ENCODE measurements around the gene CDH23. TPM values are rescaled to one million over a fixed set of nuclear protein-coding genes. Genes with fewer than 3 reads are reported as not detected.

Gene CDH23
- polyA plus RNA-seq, 1 experiment, result 0.01 TPM

DNA sequence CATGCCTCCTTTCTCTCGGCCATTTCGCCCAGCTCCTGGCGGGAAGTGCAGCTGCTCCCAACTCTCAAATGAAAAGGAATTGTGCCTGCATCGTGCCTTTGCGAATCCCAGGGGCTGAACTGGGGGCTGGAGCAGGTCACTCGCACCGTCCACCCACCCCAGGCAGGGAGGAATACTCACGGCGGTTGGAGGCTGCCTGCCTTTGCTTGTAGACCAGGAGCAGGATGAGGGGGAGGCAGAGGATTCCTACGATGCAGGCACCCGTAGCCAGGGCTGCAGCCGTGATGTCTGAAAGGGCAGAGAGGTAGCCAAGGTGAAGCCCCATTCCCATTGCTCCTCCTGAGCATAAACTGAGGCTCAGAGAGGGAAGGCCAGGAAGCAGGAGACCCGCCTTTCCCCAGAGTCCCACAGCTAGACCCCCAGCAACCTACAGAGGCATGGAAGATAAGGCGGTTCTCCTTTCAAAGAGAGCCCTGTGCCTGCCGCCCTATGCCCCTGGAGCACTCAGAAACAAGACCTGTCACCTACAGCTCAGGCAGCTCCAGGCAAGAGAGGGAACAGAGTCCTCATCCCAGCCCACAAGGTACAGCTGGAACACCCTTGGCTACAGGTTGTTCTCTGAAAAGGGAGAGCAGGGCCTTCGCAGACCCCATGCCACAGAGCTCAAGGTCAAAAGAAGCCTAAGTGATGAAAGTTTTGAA is 358.6 kb downstream of the CDH23 start:
- POLR2A ChIA-PET, result interaction anchor here (0.7 to 2.0 kb wide), 2 partner anchors 12 to 89 kb away, joined by 3 to 6 read pairs; no protein-coding TSS in a partner anchor
- no peak overlapping the region for H3K27ac ChIP-seq (ENCODE audit: low read depth, low read length)
- no peak overlapping the region for H3K4me3 ChIP-seq (ENCODE audit: low read depth, low read length)
- no peak for DNase-seq (ENCODE audit: low read depth, low spot score)
- TF ChIP-seq, protein P1, sequence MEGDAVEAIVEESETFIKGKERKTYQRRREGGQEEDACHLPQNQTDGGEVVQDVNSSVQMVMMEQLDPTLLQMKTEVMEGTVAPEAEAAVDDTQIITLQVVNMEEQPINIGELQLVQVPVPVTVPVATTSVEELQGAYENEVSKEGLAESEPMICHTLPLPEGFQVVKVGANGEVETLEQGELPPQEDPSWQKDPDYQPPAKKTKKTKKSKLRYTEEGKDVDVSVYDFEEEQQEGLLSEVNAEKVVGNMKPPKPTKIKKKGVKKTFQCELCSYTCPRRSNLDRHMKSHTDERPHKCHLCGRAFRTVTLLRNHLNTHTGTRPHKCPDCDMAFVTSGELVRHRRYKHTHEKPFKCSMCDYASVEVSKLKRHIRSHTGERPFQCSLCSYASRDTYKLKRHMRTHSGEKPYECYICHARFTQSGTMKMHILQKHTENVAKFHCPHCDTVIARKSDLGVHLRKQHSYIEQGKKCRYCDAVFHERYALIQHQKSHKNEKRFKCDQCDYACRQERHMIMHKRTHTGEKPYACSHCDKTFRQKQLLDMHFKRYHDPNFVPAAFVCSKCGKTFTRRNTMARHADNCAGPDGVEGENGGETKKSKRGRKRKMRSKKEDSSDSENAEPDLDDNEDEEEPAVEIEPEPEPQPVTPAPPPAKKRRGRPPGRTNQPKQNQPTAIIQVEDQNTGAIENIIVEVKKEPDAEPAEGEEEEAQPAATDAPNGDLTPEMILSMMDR (IDR thresholded peaks at IDR 0.05; ENCODE audit: low read depth, low read length), result no peak
- H3K9me3 ChIP-seq (ENCODE audit: control insufficient read depth, insufficient read depth, low read length), result no peaks in the 10 kb centered on the region
- H3K27me3 ChIP-seq (ENCODE audit: control insufficient read depth, insufficient read depth, low read length), result peaks cover 4% of the 10 kb centered on the region
- CTCF ChIA-PET, result interaction anchor here (0.5 to 1.6 kb wide), 2 partner anchors 58 to 465 kb away, joined by 3 to 4 read pairs; no protein-coding TSS in a partner anchor

DNA sequence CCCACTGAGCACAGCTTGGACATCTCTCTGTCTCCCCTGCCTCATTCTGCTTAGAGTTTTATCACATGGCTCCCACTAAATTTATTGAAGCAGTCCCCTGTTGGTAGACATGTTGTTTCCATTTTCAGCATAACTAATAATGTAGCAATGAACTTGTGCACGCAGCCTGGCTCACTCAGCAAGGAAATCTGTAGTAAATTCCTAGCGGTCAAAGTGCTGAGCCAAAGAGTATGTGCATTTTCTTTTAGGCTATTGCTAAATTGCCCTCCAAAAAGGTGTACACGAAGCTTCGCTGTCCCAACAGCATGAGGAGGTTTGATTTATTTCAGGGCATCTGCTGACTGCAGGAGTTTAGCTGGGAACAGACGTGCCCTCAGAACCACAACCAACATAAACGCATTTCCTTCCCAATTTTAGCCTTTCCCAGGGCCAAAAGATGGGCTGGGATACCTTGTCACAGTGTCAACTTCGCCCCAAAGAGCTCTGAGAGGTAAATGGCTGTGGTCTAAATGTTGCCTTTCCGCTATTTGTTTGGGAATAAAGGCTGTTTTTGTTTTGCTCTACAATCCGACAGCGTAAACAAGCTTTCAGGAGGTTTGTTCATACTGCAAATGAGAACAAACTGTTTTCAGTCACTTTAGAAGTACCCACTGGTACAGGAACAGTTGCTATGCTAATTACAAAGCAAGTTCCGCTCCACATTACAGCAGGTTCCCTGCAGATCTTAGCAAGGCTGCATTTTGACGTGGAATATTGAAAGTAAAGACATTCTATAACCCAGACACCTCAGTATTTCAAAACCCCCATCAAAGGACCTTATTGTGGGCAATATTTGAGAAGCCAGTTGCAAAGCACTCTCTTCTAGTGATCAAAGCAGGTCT is 359.8 kb downstream of the CDH23 start:
- peaks cover 4% of the 10 kb centered on the region for H3K27me3 ChIP-seq (ENCODE audit: control insufficient read depth, insufficient read depth, low read length)
- POLR2A ChIA-PET, result interaction anchor here (0.9 kb wide), 1 partner anchor 10 kb away, joined by 3 read pairs; no protein-coding TSS in a partner anchor
- TF ChIP-seq, protein P1 (IDR thresholded peaks at IDR 0.05; ENCODE audit: low read depth, low read length), result no peak
- no peak overlapping the region for H3K27ac ChIP-seq (ENCODE audit: low read depth, low read length)
- DNase-seq (ENCODE audit: low read depth, low spot score), result no peak
- H3K9me3 ChIP-seq (ENCODE audit: control insufficient read depth, insufficient read depth, low read length), result no peaks in the 10 kb centered on the region; the same call in 1 of the 2 replicates
- H3K4me3 ChIP-seq (ENCODE audit: low read depth, low read length), result no peak overlapping the region
- CTCF ChIA-PET, result interaction anchor here (1.6 kb wide), 1 partner anchor 59 kb away, joined by 4 read pairs; no protein-coding TSS in a partner anchor

DNA sequence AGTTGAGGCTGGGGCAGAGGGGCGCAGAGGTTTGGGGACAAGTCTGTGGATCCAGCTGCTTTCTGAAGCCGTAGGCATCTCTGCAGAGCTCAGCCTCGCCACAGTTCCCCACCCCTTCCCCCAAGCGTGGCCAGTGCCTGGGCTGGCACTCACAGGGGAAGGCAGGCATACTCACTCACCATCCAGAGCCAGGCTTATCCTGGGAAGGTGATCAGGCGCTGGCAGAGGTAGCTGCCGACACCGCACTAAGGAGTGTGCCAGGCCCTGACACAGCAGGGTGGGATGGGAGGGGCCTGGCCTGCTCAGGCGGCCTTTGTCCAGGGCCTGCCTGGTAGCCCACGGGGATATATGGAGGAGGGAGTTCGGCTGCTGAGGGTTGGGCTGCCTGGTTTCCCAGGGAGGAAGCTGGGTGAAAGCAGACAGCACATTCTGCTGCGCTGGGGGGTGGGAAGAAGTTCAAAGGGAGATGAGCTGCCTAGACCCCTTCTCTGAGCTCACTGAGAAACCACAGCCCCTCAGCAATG is 360.7 kb downstream of the CDH23 start:
- DNase-seq (ENCODE audit: low read depth, low spot score), result no peak
- CTCF ChIA-PET, result interaction anchor here (0.9 to 1.4 kb wide), 2 partner anchors 9 to 16 kb away, joined by 3 to 4 read pairs; partner anchors contain the start of gene VSIR
- no peak overlapping the region for H3K27ac ChIP-seq (ENCODE audit: low read depth, low read length)

DNA sequence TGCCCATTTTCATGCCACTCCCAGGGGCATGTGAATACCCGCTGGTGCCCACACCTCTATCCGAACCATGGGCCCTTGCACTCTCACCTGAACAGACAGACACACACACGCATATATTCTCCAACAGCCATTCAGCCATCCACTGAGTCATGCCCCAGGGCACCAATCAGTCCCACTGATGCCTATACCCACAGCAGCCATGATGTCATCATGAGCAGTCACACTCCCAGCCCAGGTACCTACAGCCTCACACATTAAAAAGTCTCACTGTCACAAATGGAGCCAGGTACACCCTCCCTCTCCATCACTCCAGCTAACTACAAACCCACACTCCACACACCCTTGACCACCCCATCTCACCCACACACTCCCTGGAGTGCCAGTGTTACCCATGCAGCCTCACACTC is 364.4 kb downstream of the CDH23 start:
- no peaks in the 10 kb centered on the region; the same call in 1 of the 2 replicates for H3K9me3 ChIP-seq (ENCODE audit: control insufficient read depth, insufficient read depth, low read length)
- ChIA-PET CTCF (no interaction called here), POLR2A (no interaction called here)
- H3K4me3 ChIP-seq (ENCODE audit: low read depth, low read length), result no peak overlapping the region
- no peak overlapping the region for H3K27ac ChIP-seq (ENCODE audit: low read depth, low read length)
- no peak for DNase-seq (ENCODE audit: low read depth, low spot score)
- H3K27me3 ChIP-seq (ENCODE audit: control insufficient read depth, insufficient read depth, low read length), result no peaks in the 10 kb centered on the region
- TF ChIP-seq, protein P1 (IDR thresholded peaks at IDR 0.05; ENCODE audit: low read depth, low read length), result no peak

More for the DNA sequence above, 360.7 kb downstream of the CDH23 start:
- Histone ChIP-seq H3K27me3 (ENCODE audit: control insufficient read depth, insufficient read depth, low read length) (peaks cover 4% of the 10 kb centered on the region), H3K9me3 (ENCODE audit: control insufficient read depth, insufficient read depth, low read length) (no peaks in the 10 kb centered on the region; the same call in 1 of the 2 replicates), H3K4me3 (ENCODE audit: low read depth, low read length) (no peak overlapping the region)
- POLR2A ChIA-PET, result interaction anchor here (0.9 to 1.8 kb wide), 2 partner anchors 9 kb away, joined by 3 to 8 read pairs; no protein-coding TSS in a partner anchor
- TF ChIP-seq, protein P1 (IDR thresholded peaks at IDR 0.05; ENCODE audit: low read depth, low read length), result no peak
